Thoracic aorta (tissue), 2 donors: ENCODE data around the gene RBM6. TPM values are rescaled to one million over a fixed set of nuclear protein-coding genes. Genes with fewer than 3 reads are reported as not detected.
"Not testable (repeated sequence)": the region's sequence is repeated elsewhere in the genome, so short reads cannot be mapped to it uniquely, and the experiment has no call there.

Source experiments
- ATAC-seq: fragments of 150-250 bp; one replicate; pipeline ENCODE4 v1.8.0; 2017; ENCODE audit warnings: low read depth; ENCODE audit not compliant: insufficient number of reproducible peaks, low FRiP score
- DNase-seq: peaks from one replicate; pipeline ENCODE4 v3.0.0-alpha.2; 2020; ENCODE audit warnings: low spot score
- H3K27ac ChIP-seq, 2 donors: fragments of 200-600 bp; sonication (generic); 1 replicate in 1 of 2; 2 replicates in 1 of 2; pipeline ENCODE4 v1.5.1; 2016; ENCODE audit warnings: mild to moderate bottlenecking in 2 of 2, moderate library complexity in 2 of 2
- H3K27me3 ChIP-seq: fragments of 200-600 bp; sonication (generic); replicated peaks from 2 replicates; pipeline ENCODE4 v1.6.0; 2016; ENCODE audit warnings: mild to moderate bottlenecking; ENCODE audit not compliant: insufficient read depth
- H3K36me3 ChIP-seq: fragments of 200-600 bp; sonication (generic); one replicate; pipeline ENCODE4 v1.5.1; 2016
- H3K4me1 ChIP-seq, 2 donors: fragments of 200-600 bp; sonication (generic); 1 replicate in 1 of 2; 2 replicates in 1 of 2; pipeline versions ENCODE4 v1.5.1 to v1.6.0; 2016; ENCODE audit warnings: low read depth in 2 of 2, mild to moderate bottlenecking in 1 of 2; ENCODE audit not compliant: control insufficient read depth in 1 of 2
- H3K4me3 ChIP-seq: fragments of 200-600 bp; sonication (generic); 2 replicates; pipeline ENCODE4 v1.5.1; 2016; ENCODE audit warnings: mild to moderate bottlenecking
- H3K9me3 ChIP-seq: fragments of 200-600 bp; sonication (generic); 2 replicates; pipeline ENCODE4 v1.5.1; 2016
- CTCF ChIP-seq: fragments of 200-600 bp; sonication (generic); IDR thresholded peaks from one replicate; pipeline ENCODE4 v1.5.1; 2019; ENCODE audit warnings: antibody characterized with exemption
- total RNA-seq, 2 donors: library from RNA; depleted of rRNA; stranded (reverse); fragments of >200 nt; gene quantifications; one replicate each; pipeline versions ENCODE4 v1.1.0 to v1.2.3, GENCODE V29; 2016

RBM6 gene
- total RNA-seq, 2 donors from 2014 or later: 99.6 to 181 TPM

- DNase-seq: no peak
- H3K27ac ChIP-seq: no peak overlapping the region
- H3K9me3 ChIP-seq: no peaks in the 10 kb centered on the region
- no peak for ATAC-seq
- no peaks in the 10 kb centered on the region for H3K27me3 ChIP-seq
- no peak overlapping the region for H3K4me3 ChIP-seq
- TF ChIP-seq CTCF: no peak
- H3K4me1 ChIP-seq: peaks cover 4 to 12% of the 10 kb centered on the region in 2 donors
- peaks cover 11% of the 10 kb centered on the region for H3K36me3 ChIP-seq
These were observed 28.9 kb upstream of the RBM6 start for GRCh38 chr3:49911124-49911420.

GRCh38 chr3:49911611-49912010 lies 28.3 kb upstream of the RBM6 start:
- TF ChIP-seq CTCF: no peak
- H3K9me3 ChIP-seq: no peaks in the 10 kb centered on the region
- no peaks in the 10 kb centered on the region for H3K27me3 ChIP-seq
- H3K36me3 ChIP-seq: peaks cover 11% of the 10 kb centered on the region
- no peak for ATAC-seq
- H3K4me1 ChIP-seq: peaks cover 4 to 7% of the 10 kb centered on the region in 2 donors
- DNase-seq: no peak
- no peak overlapping the region for H3K4me3 ChIP-seq
- no peak overlapping the region for H3K27ac ChIP-seq

GRCh38 chr3:49912881-49913281 lies 27.1 kb upstream of the RBM6 start:
- Histone ChIP-seq H3K4me1 (peaks cover 4 to 6% of the 10 kb centered on the region in 2 donors), H3K4me3 (no peak overlapping the region), H3K27ac (no peak overlapping the region), H3K9me3 (no peaks in the 10 kb centered on the region), H3K27me3 (no peaks in the 10 kb centered on the region), H3K36me3 (peaks cover 11% of the 10 kb centered on the region)
- no peak for TF ChIP-seq CTCF
- DNase-seq (no peak), ATAC-seq (no peak)

GRCh38 chr3:49914906-49915305 lies 25.0 kb upstream of the RBM6 start:
- H3K4me1 ChIP-seq: peaks cover 4 to 6% of the 10 kb centered on the region in 2 donors
- no peak overlapping the region for H3K27ac ChIP-seq
- H3K36me3 ChIP-seq: peaks cover 8% of the 10 kb centered on the region
- no peak overlapping the region for H3K4me3 ChIP-seq
- DNase-seq (no peak), ATAC-seq (no peak)
- no peaks in the 10 kb centered on the region for H3K9me3 ChIP-seq
- H3K27me3 ChIP-seq: no peaks in the 10 kb centered on the region
- no peak for TF ChIP-seq CTCF

GRCh38 chr3:49916686-49917085 lies 23.3 kb upstream of the RBM6 start:
- Histone ChIP-seq H3K9me3 (no peaks in the 10 kb centered on the region), H3K36me3 (no peaks in the 10 kb centered on the region), H3K27me3 (no peaks in the 10 kb centered on the region), H3K4me1 (peaks cover 4 to 6% of the 10 kb centered on the region in 2 donors), H3K4me3 (no peak overlapping the region), H3K27ac (no peak overlapping the region)
- no peak for TF ChIP-seq CTCF
- DNase-seq (no peak), ATAC-seq (no peak)

GRCh38 chr3:49917806-49918590 lies 22.0 kb upstream of the RBM6 start:
- not testable (repeated sequence) for H3K27me3 ChIP-seq, H3K36me3 ChIP-seq, H3K4me1 ChIP-seq, ATAC-seq, DNase-seq, H3K27ac ChIP-seq, H3K9me3 ChIP-seq, H3K4me3 ChIP-seq
